WERI-Rb-1 (cell line): ENCODE results near the gene HSD11B2.

Experiments used
- DNase-seq: peaks from one replicate; pipeline ENCODE4 v3.0.0-alpha.2; 2020
- H3K27ac ChIP-seq: fragments of 250-450 bp; sonication (Bioruptor Pico); 2 replicates; pipeline ENCODE4 v1.5.1; 2020; ENCODE audit warnings: mild to moderate bottlenecking, moderate library complexity
- H3K27me3 ChIP-seq: fragments of 250-450 bp; sonication (Bioruptor Pico); 2 replicates; pipeline ENCODE4 v1.5.1; 2021; ENCODE audit warnings: mild to moderate bottlenecking, low read depth, moderate library complexity; ENCODE audit not compliant: insufficient read depth, severe bottlenecking
- H3K36me3 ChIP-seq: fragments of 250-450 bp; sonication (Bioruptor Pico); 2 replicates; pipeline ENCODE4 v1.5.1; 2020; ENCODE audit warnings: mild to moderate bottlenecking, moderate library complexity
- H3K4me3 ChIP-seq: 2 replicates; pipeline ENCODE4 v1.5.1; 2011; ENCODE audit warnings: low read depth, mild to moderate bottlenecking, control low read depth, low read length
- H3K9me3 ChIP-seq: fragments of 250-450 bp; sonication (Bioruptor Pico); 2 replicates; pipeline ENCODE4 v1.5.1; 2021; ENCODE audit warnings: mild to moderate bottlenecking, moderate library complexity; ENCODE audit not compliant: severe bottlenecking
- TF ChIP-seq, protein P1 (sequence below): IDR thresholded peaks from 2 replicates; pipeline ENCODE4 v1.5.1; 2011; ENCODE audit warnings: low read depth, mild to moderate bottlenecking, control low read depth, inconsistent platforms, low read length

Gene HSD11B2

DNA sequence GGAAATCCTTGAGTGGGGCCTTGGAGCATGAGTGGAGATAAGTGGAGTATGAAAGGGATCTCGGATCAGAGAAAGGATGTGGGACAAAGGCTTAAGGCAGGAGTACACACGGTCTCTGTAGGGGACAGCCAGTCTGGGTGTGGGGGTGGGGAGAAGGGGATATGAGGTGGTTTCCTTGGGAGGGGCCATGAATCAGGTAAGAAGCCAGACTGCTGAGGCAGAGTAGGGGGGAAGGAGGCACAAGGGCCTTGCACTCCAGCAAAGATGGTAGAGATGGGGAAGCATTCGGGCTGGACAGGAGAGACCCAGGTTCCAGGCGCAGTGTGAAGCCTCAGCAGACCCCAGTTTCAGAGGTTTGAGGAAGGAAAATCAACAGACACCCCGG lies 1.6 kb downstream of the HSD11B2 start:
- DNase-seq, result peak; percentile 80
- Histone ChIP-seq H3K9me3 (no peaks in the 10 kb centered on the region), H3K27ac (peak overlapping the region; percentile 98), H3K4me3 (peak overlapping the region; percentile 39), H3K36me3 (peaks cover 25% of the 10 kb centered on the region), H3K27me3 (no peaks in the 10 kb centered on the region)
- TF ChIP-seq, protein P1, sequence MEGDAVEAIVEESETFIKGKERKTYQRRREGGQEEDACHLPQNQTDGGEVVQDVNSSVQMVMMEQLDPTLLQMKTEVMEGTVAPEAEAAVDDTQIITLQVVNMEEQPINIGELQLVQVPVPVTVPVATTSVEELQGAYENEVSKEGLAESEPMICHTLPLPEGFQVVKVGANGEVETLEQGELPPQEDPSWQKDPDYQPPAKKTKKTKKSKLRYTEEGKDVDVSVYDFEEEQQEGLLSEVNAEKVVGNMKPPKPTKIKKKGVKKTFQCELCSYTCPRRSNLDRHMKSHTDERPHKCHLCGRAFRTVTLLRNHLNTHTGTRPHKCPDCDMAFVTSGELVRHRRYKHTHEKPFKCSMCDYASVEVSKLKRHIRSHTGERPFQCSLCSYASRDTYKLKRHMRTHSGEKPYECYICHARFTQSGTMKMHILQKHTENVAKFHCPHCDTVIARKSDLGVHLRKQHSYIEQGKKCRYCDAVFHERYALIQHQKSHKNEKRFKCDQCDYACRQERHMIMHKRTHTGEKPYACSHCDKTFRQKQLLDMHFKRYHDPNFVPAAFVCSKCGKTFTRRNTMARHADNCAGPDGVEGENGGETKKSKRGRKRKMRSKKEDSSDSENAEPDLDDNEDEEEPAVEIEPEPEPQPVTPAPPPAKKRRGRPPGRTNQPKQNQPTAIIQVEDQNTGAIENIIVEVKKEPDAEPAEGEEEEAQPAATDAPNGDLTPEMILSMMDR, result no peak

- no peak for DNase-seq
- no peak overlapping the region for H3K4me3 ChIP-seq
- no peaks in the 10 kb centered on the region for H3K27me3 ChIP-seq
- no peaks in the 10 kb centered on the region for H3K9me3 ChIP-seq
- H3K27ac ChIP-seq, result peak overlapping the region; percentile 98
- TF ChIP-seq, protein P1, result no peak
- H3K36me3 ChIP-seq, result peaks cover 32% of the 10 kb centered on the region
These were observed 2.3 kb downstream of the HSD11B2 start for GRCh38 chr16:67433131-67433719.

DNA sequence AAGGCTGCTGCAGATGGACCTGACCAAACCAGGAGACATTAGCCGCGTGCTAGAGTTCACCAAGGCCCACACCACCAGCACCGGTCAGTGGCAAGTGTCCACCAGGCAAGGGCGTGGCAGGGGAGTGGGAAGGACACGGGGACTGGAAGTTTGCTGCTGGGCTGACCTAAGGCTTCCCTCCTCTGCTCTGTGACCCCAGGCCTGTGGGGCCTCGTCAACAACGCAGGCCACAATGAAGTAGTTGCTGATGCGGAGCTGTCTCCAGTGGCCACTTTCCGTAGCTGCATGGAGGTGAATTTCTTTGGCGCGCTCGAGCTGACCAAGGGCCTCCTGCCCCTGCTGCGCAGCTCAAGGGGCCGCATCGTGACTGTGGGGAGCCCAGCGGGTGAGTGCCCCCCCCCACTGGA lies 4.8 kb downstream of the HSD11B2 start:
- H3K27ac ChIP-seq, result peak overlapping the region; percentile 19; the same call in 1 of the 2 replicates
- TF ChIP-seq, protein P1, result no peak
- H3K4me3 ChIP-seq, result no peak overlapping the region
- DNase-seq, result no peak
- peaks cover 54% of the 10 kb centered on the region for H3K36me3 ChIP-seq
- no peaks in the 10 kb centered on the region for H3K9me3 ChIP-seq
- H3K27me3 ChIP-seq, result no peaks in the 10 kb centered on the region

DNA sequence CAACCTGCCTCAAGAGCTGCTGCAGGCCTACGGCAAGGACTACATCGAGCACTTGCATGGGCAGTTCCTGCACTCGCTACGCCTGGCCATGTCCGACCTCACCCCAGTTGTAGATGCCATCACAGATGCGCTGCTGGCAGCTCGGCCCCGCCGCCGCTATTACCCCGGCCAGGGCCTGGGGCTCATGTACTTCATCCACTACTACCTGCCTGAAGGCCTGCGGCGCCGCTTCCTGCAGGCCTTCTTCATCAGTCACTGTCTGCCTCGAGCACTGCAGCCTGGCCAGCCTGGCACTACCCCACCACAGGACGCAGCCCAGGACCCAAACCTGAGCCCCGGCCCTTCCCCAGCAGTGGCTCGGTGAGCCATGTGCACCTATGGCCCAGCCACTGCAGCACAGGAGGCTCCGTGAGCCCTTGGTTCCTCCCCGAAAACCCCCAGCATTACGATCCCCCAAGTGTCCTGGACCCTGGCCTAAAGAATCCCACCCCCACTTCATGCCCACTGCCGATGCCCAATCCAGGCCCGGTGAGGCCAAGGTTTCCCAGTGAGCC lies 5.8 kb downstream of the HSD11B2 start:
- Histone ChIP-seq H3K27ac (no peak overlapping the region), H3K27me3 (no peaks in the 10 kb centered on the region), H3K9me3 (no peaks in the 10 kb centered on the region), H3K4me3 (no peak overlapping the region), H3K36me3 (peaks cover 54% of the 10 kb centered on the region)
- TF ChIP-seq, protein P1, result no peak
- DNase-seq, result no peak

DNA sequence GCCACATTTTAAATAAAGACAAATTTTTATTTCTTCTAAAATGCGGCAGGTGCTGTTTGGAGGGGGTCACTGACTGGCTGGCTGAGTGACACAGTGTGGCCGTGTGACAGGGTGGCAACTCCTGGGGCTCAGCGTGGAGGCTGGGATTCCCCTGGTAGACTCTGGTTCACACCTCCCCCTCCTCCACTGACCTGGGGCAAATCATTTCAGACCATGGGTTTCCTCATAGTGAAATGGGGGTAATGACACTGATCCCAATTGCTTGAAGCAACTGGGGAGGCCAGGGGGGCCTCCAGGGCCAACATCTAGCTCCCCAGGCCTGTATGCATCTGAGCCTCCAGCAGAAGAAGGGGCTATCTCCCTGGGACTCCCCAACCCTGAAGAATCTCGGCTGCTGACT lies 6.6 kb downstream of the HSD11B2 start:
- Histone ChIP-seq H3K9me3 (no peaks in the 10 kb centered on the region), H3K27ac (no peak overlapping the region), H3K4me3 (no peak overlapping the region), H3K36me3 (peaks cover 54% of the 10 kb centered on the region), H3K27me3 (no peaks in the 10 kb centered on the region)
- no peak for DNase-seq
- TF ChIP-seq, protein P1, result no peak
